IMR-90 (cell line): ENCODE results near the gene TPM2. TPM values are rescaled to one million over a fixed set of nuclear protein-coding genes. Genes with fewer than 3 reads are reported as not detected.

Source experiments
- ATAC-seq: fragments of 200-7000 bp; cut with Tn5 transposase; 2 replicates; pipeline ENCODE4 v1.9.1; 2020; ENCODE audit warnings: low read depth, mild to moderate bottlenecking, moderate library complexity
- BruUV-seq: library from RNA; stranded (reverse); fragments of 400-500 nt; replicated peaks from 2 replicates; lab custom pipeline; 2021; lab: Mats Ljungman, UMichigan
- CTCF ChIA-PET: fragments of 300-600 bp; formaldehyde crosslinking; extraction: SDS; loops from one replicate; lab custom pipeline; 2021; ENCODE audit warnings: antibody characterized with exemption; lab: Yijun Ruan, JAX
- POLR2A ChIA-PET: fragments of 300-600 bp; sonication (Branson Sonifier 250); formaldehyde crosslinking; loops from one replicate; lab custom pipeline; 2022; ENCODE audit warnings: antibody characterized with exemption; ENCODE audit not compliant: unreplicated experiment; lab: Charles Lee
- DNase-seq: peaks from one replicate; pipeline ENCODE4 v3.0.0; 2013
- H2AFZ ChIP-seq: replicated peaks from 2 replicates; pipeline ENCODE3; 2013; ENCODE audit warnings: low read length, mild to moderate bottlenecking; ENCODE audit not compliant: poor library complexity
- H2AK5ac ChIP-seq: 2 replicates; pipeline ENCODE4 v1.6.1; 2013; ENCODE audit warnings: low read depth, low read length, inconsistent platforms
- H2AK9ac ChIP-seq: replicated peaks from 2 replicates; pipeline ENCODE3; 2013; ENCODE audit warnings: mild to moderate bottlenecking, low read depth, low read length, moderate library complexity; ENCODE audit not compliant: poor library complexity
- H2BK120ac ChIP-seq: 2 replicates; pipeline ENCODE4 v1.6.1; 2013; ENCODE audit warnings: low read depth, low read length, inconsistent platforms
- H2BK15ac ChIP-seq: 3 replicates; pipeline ENCODE4 v1.6.1; 2013; ENCODE audit warnings: low read depth, low read length, inconsistent platforms
- H2BK20ac ChIP-seq: 2 replicates; pipeline ENCODE4 v1.6.1; 2013; ENCODE audit warnings: low read depth, mild to moderate bottlenecking, inconsistent platforms, low read length, moderate library complexity
- H2BK5ac ChIP-seq: 2 replicates; pipeline ENCODE4 v1.6.1; 2013; ENCODE audit warnings: mild to moderate bottlenecking, low read depth, low read length, inconsistent platforms; ENCODE audit not compliant: poor library complexity, severe bottlenecking
- H3K14ac ChIP-seq: replicated peaks from 2 replicates; pipeline ENCODE4 v1.6.1; 2013; ENCODE audit warnings: low read depth, low read length, inconsistent platforms
- H3K18ac ChIP-seq: 2 replicates; pipeline ENCODE4 v1.6.1; 2013; ENCODE audit warnings: low read depth, low read length, control low read depth
- H3K23ac ChIP-seq: 2 replicates; pipeline ENCODE4 v1.6.1; 2013; ENCODE audit warnings: low read depth, low read length, inconsistent platforms
- H3K27ac ChIP-seq: 2 replicates; pipeline ENCODE4 v1.5.1; 2013; ENCODE audit warnings: mild to moderate bottlenecking, control low read depth, low read length; ENCODE audit not compliant: insufficient read depth
- H3K27me3 ChIP-seq: 2 replicates; pipeline ENCODE4 v1.6.1; 2013; ENCODE audit warnings: low read length; ENCODE audit not compliant: control insufficient read depth, insufficient read depth
- H3K36me3 ChIP-seq: 2 replicates; pipeline ENCODE4 v1.6.1; 2013; ENCODE audit warnings: low read length, mixed read lengths; ENCODE audit not compliant: control insufficient read depth, insufficient read depth
- H3K4ac ChIP-seq: 2 replicates; pipeline ENCODE4 v1.6.1; 2013; ENCODE audit warnings: low read depth, low read length, inconsistent platforms
- H3K4me1 ChIP-seq: 2 replicates; pipeline ENCODE4 v1.6.1; 2013; ENCODE audit warnings: low read length, mixed read lengths; ENCODE audit not compliant: control insufficient read depth, insufficient read depth
- H3K4me2 ChIP-seq: 2 replicates; pipeline ENCODE4 v1.6.1; 2013; ENCODE audit warnings: low read depth, mild to moderate bottlenecking, control low read depth, low read length, moderate library complexity
- H3K4me3 ChIP-seq: 2 replicates; pipeline ENCODE4 v1.5.1; 2013; ENCODE audit warnings: low read depth, mild to moderate bottlenecking, control low read depth, low read length, moderate library complexity; ENCODE audit not compliant: insufficient read depth
- H3K56ac ChIP-seq: 2 replicates; pipeline ENCODE4 v1.6.1; 2013; ENCODE audit warnings: low read length, inconsistent platforms; ENCODE audit not compliant: insufficient read depth; ENCODE audit errors: extremely low read depth
- H3K79me1 ChIP-seq, 2 experiments: 2 replicates each; pipeline ENCODE4 v1.6.1; 2013; ENCODE audit warnings: low read length in 2 of 2, inconsistent platforms in 1 of 2, low read depth in 1 of 2
- H3K9ac ChIP-seq: 2 replicates; pipeline ENCODE4 v1.6.1; 2013; ENCODE audit warnings: low read depth, low read length, control low read depth
- H3K9me1 ChIP-seq: 2 replicates; pipeline ENCODE4 v1.6.1; 2013; ENCODE audit warnings: low read length, inconsistent platforms; ENCODE audit not compliant: insufficient read depth
- H3K9me3 ChIP-seq: 2 replicates; pipeline ENCODE4 v1.6.1; 2013; ENCODE audit warnings: low read length; ENCODE audit not compliant: control insufficient read depth, insufficient read depth
- H4K20me1 ChIP-seq: 2 replicates; pipeline ENCODE4 v1.6.1; 2013; ENCODE audit warnings: low read length, inconsistent platforms; ENCODE audit not compliant: insufficient read depth
- H4K5ac ChIP-seq: 2 replicates; pipeline ENCODE4 v1.6.1; 2013; ENCODE audit warnings: mild to moderate bottlenecking, low read depth, low read length, control low read depth
- H4K8ac ChIP-seq, 2 experiments: 2 replicates each; pipeline ENCODE4 v1.6.1; 2013; ENCODE audit warnings: low read depth in 2 of 2, low read length in 2 of 2, control low read depth in 1 of 2, inconsistent platforms in 1 of 2
- H4K91ac ChIP-seq: 2 replicates; pipeline ENCODE4 v1.6.1; 2013; ENCODE audit warnings: low read depth, low read length, inconsistent platforms; ENCODE audit not compliant: insufficient read depth
- BHLHE40 ChIP-seq: fragments of 150-350 bp; IDR thresholded peaks from 2 replicates; pipeline ENCODE4 v1.6.1; 2016; ENCODE audit warnings: mild to moderate bottlenecking, low read depth, low read length
- ELK1 ChIP-seq: fragments of 150-350 bp; IDR thresholded peaks from 2 replicates; pipeline ENCODE4 v1.6.1; 2016; ENCODE audit warnings: low read depth, mild to moderate bottlenecking, low read length, moderate library complexity, borderline replicate concordance
- FOS ChIP-seq: fragments of 150-350 bp; IDR thresholded peaks from 2 replicates; pipeline ENCODE4 v1.6.1; 2016; ENCODE audit warnings: low read depth, low read length
- MAFK ChIP-seq: IDR thresholded peaks from 2 replicates; pipeline ENCODE4 v1.6.1; 2012; ENCODE audit warnings: low read depth, low read length, improper control_type of control experiment
- NFE2L2 ChIP-seq: fragments of 150-350 bp; IDR thresholded peaks from 2 replicates; pipeline ENCODE4 v1.6.1; 2016; ENCODE audit warnings: low read depth, mild to moderate bottlenecking, low read length
- RCOR1 ChIP-seq: IDR thresholded peaks from 2 replicates; pipeline ENCODE4 v1.6.1; 2012; ENCODE audit warnings: mild to moderate bottlenecking, low read length, improper control_type of control experiment; ENCODE audit not compliant: insufficient replicate concordance
- RFX5 ChIP-seq: IDR thresholded peaks from 2 replicates; pipeline ENCODE4 v1.8.0; 2012; ENCODE audit warnings: low read depth, mild to moderate bottlenecking, low read length, moderate library complexity
- SMC3 ChIP-seq: fragments of 150-350 bp; IDR thresholded peaks from 2 replicates; pipeline ENCODE4 v1.6.1; 2016; ENCODE audit warnings: low read depth, mild to moderate bottlenecking, antibody characterized with exemption, low read length, moderate library complexity
- USF2 ChIP-seq: fragments of 150-350 bp; IDR thresholded peaks from 2 replicates; pipeline ENCODE4 v1.6.1; 2017; ENCODE audit warnings: mild to moderate bottlenecking, antibody characterized with exemption, low read length, low read depth
- WGBS, 2 experiments: methylation state at CpG; one replicate each; pipeline versions ENCODE4 v1.1.5 to v1.1.7; 2013; ENCODE audit warnings: missing lambda C conversion rate in 2 of 2; ENCODE audit not compliant: insufficient read length in 1 of 2; ENCODE audit errors: extremely low coverage in 2 of 2; 5-methylcytosine and 5-hydroxymethylcytosine counted together
- dilution Hi-C: fragments of 300-500 bp; cut with HindIII; formaldehyde crosslinking; loops from one replicate; pipeline ENCODE4 v1.14.3; 2018; ENCODE audit warnings: low sequenced_read_pairs; ENCODE audit not compliant: unreplicated experiment
- in situ Hi-C: fragments of 300-500 bp; cut with MboI; formaldehyde crosslinking; loops from 3 replicates; pipeline ENCODE4 v1.14.3; 2019; ENCODE audit warnings: low sequenced_read_pairs, inconsistent platforms, mixed read lengths
- intact Hi-C: fragments of 100-400 bp; cut with micrococcal nuclease; formaldehyde crosslinking; loops from 2 replicates; pipeline ENCODE4 v1.10.0; 2022
- polyA plus RNA-seq, 3 experiments: library from polyadenylated mRNA; depleted of rRNA; stranded (reverse); fragments of >200 nt; gene quantifications; 2 replicates each; pipeline ENCODE4 v1.2.3, GENCODE V29; 2012; ENCODE audit warnings: low replicate concordance in 1 of 3
- total RNA-seq: library from RNA; depleted of rRNA; stranded (reverse); fragments of >200 nt; gene quantifications from 2 replicates; pipeline ENCODE4 v1.2.3, GENCODE V29; 2012

The TPM2 gene
- total and polyA plus RNA-seq, 2 of the 4 experiments (the other 2 are of a cell fraction), result 960 to 2,500 TPM

- dilution Hi-C loops, result no loop called here
- Histone ChIP-seq H3K4ac (no peak overlapping the region), H4K91ac (no peak overlapping the region), H3K4me3 (no peak overlapping the region), H3K23ac (no peak overlapping the region), H3K9me1 (peaks cover 7% of the 10 kb centered on the region; the same call in 1 of the 2 replicates), H3K4me2 (no peak overlapping the region), H3K14ac (no peak overlapping the region), H3K27ac (no peak overlapping the region), H4K5ac (no peak overlapping the region), H3K9me3 (no peaks in the 10 kb centered on the region), H4K8ac (no peak overlapping the region), H3K18ac (no peak overlapping the region), H2BK15ac (no peak overlapping the region), H2AK5ac (no peak overlapping the region), H3K27me3 (no peaks in the 10 kb centered on the region), H2AFZ (no peak overlapping the region), H3K4me1 (peaks cover 13% of the 10 kb centered on the region), H3K56ac (no peak overlapping the region), H2BK120ac (no peak overlapping the region), H3K79me1 (peaks cover 49 to 87% of the 10 kb centered on the region in 2 experiments), H2BK5ac (no peak overlapping the region), H2BK20ac (no peak overlapping the region), H2AK9ac (no peak overlapping the region), H3K9ac (no peak overlapping the region), H3K36me3 (peaks cover 66% of the 10 kb centered on the region), H4K20me1 (peaks cover 40% of the 10 kb centered on the region)
- no TSS peak for BruUV-seq
- ChIA-PET CTCF (interaction anchor here (1.0 kb wide), 1 partner anchor 27 kb away, joined by 3 read pairs; no protein-coding TSS in a partner anchor), POLR2A (interaction anchor here (0.7 kb wide), 1 partner anchor 77 kb away, joined by 6 read pairs; no protein-coding TSS in a partner anchor)
- WGBS, 2 experiments, result no CpG with 5 or more reads among the region's 2 CpGs
- DNase-seq (no peak), ATAC-seq (no peak)
- TF ChIP-seq USF2 (no peak), BHLHE40 (no peak), SMC3 (no peak), NFE2L2 (no peak), MAFK (no peak), RCOR1 (no peak), ELK1 (no peak), FOS (no peak), RFX5 (no peak)
- in situ Hi-C loops, result no loop called here
- intact Hi-C loops, result no loop called here
Observed at GRCh38 chr9:35723426-35723825, 33.7 kb upstream of the TPM2 start.
